Measurements from ENCODE around the gene CBFA2T2.
"Not testable (repeated sequence)": the region's sequence is repeated elsewhere in the genome, so short reads cannot be mapped to it uniquely, and the experiment has no call there.

Gene CBFA2T2

DNA sequence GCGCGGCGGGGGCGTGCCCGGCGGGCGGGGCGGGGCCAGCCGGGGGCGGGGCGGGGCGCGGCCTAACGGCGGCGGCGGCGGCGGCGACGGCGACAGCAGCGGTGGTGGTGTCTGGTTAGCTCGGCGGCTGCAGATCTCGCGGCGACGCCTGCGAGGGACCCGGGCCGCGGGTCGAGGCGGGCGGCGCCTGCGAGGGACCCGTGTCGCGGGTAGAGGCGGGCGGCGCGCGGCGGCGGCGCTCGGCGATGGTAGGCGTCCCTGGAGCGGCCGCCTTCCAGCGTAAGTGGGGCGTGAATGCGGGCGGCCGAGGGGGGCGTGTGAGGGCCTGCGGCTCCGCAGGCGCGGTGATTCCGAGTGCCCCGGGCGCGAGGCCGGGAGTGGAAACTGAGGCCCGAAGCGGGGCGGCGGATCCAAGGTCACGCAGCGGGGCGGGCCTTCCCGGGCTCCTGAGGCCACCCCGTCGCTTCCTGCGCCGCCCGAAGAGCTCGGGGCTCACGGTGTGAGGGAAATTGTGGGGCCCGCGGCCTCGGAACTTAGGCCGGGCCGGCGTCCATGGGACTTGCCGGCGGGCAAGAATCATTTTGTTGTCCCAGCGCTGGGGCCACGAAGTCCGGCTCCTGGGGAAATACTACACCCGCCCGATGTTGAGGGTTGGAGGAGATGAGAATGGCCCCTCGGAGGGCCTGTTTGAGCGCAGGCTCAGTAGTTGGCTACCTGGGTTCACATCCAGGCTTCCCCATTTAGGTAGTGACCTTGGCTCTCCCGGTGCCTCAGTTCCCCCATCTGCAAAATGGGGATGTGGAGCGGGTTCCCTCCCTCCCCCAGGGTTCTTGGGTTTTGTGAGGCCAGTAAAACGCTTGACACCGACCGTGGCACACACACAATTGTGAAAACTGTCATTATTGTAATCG lies at the start of gene CBFA2T2:
CBFA2T2 (plus strand) TSS at position 74 of the 911 bp plus-strand sequence; CDS start at position 246, 172 bp downstream.
- no peak for DNase-seq

DNA sequence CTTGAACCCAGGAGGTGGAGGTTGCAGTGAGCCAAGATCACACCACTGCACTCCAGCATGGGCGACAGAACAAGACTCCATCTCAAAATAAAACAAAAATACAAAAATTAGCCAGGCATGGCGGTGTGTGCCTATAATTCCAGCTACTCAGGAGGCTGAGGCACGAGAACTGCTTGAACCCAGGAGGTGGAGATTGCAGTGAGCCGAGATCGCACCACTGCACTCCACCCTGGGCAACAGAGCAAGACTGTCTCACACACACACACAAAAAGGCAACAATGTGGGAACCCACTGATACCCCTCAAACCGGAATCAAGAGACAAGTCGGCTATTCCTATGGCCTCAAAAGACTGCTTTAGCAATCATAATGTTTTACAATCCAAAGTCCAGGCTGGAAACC lies 49.3 kb upstream of the CBFA2T2 start:
- not testable (repeated sequence) for DNase-seq

DNA sequence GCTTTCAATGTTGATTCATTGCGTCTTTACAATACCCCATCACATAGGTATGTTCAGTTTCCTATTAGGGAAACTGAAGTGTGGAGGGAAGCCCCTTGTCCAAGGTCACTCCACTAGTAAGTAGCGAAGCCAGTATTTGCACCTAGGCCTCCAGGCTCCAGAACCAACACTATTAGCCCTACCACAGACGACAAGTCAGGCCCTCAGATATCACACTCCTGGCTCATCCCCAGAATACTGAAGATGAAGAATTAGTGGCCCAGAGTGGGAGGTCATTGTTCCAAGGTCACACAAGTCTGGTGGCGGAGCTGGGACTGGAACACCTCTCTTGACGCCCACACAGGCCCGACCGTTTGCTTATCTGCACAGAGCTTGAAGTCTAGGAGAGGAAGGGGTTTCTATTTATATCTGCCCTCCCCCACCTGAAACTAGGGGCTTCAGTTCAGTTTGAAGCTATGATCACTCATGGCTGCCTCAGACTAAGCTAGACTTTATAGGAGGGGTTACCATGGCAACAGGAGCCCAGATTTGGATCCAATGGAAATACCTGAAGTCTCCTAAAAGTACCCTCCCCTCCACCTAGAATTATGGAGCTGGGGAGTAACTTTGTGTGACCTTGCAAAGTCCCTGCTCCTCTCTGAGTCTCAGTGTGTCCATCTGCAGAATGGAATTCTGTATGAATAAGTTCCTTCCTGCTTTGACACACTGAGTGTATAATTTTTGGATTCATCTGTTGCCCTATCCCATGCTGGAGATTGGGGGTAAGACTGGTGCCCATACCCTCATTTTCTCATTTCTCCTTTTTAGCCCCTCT lies 48.5 kb upstream of the CBFA2T2 start:
- DNase-seq, result no peak

DNA sequence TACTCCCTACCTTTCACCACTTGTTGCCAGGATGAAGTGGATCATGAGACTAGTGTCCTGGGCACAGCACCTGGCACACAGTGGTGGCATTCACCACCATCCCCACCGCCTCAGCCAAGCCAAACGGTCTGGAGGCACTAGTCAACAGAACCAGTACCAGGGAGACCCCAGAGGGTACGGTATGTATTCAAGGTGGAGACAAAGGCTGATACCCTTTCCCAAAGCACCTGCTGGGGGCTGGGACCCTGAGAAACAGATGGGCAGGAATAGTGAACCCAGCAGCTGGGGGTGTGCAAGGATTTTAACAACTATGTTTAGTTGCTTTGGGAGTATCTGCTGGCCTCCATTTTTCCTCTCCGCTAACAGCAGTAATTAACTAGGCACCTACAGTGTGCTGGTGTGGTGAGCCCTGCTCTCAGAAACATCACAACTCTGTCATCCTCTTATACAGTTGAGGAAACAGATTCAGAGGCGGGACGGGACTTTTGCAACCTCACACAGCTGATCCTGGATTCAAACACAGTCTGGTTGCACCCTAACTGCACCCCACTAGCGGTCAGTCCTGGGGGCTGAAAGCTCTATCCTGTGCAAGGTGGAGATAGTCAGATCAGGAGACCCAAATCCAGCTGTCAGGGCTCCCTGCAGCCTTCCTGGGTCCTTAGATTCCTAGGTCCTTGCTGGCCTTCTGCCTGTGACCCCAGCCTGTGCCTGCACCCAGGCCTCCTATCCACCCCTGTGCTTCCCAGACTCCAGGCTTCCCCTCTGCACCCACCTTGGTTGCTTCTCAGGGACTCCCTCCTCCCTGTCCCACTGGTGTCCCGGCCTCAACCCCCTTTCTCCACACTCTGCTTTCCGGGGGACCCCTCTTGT lies 47.5 kb upstream of the CBFA2T2 start:
- DNase-seq, result no peak

DNA sequence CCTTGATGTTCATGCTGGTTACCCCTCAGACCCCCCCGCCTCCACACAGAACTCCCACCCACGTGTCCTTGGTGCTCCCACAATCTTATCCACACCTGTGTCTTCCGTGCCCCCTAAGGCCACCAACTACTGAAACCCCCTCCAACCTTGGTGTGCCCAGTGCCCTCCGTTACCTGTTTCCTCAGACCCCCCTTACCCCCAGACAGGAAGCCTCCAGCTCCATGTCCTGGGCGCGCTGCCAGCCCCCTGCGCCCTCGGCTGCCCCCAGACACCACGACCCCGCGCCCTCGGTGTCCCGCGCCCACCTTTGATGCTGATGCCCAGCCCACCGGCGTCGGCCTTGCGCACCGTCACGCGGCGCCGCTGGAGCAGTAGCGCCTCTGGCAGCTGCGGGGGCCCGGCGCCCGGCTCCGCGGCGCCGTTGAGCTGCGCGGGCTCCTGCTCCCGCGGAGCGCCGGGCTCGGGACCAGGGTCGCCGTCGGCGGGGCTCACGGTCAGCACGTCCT lies 46.8 kb upstream of the CBFA2T2 start:
- DNase-seq, result peak; percentile 24

DNA sequence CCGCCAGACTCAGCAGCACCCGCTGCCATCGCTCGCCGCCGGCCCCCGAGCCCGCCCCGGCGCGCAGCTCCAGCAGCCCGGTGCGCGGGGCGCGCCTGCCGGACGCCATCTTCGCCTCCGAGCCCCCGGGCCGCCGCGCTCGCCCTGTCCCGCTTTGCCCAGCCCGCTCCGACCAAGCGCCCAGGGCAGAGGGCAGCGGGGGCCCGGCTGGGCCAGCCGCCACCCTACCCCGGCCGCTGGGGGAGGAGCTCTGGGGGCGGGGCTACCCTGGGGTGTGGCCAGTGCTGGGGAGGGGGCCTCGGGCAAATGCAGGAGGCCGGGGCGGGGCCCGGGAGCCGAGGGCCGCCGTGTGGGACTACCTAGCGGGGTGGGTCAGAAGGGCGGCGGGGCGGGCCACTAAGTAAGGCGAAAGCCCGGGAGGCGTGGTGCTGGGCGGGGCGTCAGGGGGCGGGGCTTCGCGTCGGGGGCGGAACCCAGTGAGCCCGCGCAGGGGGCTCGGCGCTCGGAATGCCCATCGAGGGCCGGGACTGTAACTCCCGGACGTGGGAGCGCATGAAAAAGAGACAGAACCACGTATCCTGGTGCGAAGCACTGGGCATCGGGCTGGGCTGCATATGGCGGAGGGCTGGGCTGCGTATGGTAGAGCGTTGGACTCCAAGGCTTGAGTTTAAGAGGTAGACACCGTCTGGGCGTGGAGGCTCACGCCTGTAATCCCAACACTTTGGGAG lies 46.2 kb upstream of the CBFA2T2 start, which contains the start of gene SNTA1:
SNTA1 (minus strand) TSS at position 252 of the 728 bp plus-strand sequence; CDS start at position 109, 143 bp downstream.
- peak; percentile 90 for DNase-seq

DNA sequence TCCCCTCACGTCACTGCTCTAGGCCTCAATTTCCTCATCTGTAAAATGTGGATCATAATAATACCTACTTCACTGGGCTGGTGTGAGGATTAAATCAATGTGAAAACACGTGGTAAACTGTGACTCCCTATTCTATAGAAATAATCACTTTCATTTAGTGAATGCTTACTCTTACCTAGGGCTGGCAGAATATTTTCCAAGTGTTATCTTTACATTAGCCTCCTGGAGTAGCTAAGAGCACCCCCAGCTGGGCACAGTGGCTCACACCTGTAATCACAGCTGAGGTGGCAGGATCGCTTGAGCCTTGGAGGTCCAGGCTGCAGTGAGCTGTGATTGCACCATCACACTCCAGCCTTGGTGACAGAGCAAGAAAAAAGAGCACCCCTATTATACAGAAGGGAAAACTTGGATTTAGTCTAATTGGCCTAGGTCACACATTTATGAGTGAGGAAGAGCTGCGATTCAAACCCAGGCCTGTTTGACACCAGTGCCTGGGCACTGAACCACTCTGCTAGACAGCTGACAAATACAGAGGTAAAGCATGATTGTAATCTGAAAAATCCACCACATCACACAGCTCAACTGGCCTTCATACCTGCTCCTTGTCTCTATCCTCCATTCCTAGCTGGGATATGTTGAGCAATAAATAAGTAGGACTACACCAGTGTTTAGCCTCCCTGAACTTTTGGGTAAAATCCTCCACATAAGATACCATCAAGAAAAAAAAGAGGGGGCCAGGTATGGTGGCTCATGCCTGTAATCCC lies 44.9 kb upstream of the CBFA2T2 start:
- DNase-seq, result peak; percentile 9

DNA sequence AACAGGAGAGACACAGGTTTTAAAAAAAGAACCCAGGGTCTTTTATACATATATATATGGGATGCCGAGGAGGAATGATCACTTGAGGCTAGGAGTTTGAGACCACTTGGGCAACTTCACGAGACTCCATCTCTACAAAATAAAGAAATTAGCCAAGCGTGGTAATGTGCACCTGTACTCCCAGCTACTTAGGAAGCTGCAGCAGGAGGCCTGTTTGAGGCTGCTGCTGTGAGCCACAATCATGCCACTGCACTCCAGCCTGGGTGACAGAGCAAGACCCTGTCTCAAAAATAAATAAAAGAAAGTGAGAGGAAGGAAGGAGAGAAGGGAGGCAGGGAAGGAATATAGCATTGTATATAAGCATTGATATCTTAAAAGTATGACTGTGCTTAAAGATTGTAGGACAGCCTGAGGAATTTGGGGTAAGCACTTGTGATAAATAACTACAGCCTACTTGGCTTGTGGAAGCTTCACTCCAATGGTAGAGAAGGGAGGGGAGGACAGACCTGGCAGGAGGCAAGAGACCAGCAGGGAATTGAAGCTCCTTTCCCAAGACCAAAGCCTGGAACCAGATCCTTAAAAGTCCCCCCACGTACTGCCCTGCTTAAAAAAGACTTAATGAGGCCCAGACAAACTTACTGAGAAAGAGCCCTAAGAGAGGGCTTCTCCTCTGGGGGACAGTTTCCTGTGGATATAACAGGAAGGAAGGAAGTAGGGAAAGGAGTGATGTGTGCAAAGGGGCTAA lies 43.8 kb upstream of the CBFA2T2 start:
- DNase-seq, result no peak

DNA sequence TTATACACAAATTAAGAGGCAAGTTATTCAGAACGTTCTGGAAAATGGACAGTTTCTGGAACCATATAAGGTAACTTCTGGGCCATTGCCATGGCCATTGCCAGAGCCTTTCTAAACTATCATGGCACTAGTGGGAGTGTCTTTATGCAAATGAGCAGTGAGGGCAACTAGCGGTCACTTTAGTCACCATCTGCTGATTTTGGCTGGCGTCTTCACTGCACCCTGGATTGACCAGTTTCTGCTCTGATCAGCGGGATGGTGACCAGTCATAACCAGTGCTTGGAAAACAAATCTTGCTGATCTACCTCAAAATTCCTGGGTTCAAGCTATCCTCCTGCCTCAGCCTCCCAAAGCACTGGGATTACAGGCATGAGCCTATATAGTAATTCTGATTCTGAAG lies 39.0 kb upstream of the CBFA2T2 start:
- DNase-seq, result no peak

DNA sequence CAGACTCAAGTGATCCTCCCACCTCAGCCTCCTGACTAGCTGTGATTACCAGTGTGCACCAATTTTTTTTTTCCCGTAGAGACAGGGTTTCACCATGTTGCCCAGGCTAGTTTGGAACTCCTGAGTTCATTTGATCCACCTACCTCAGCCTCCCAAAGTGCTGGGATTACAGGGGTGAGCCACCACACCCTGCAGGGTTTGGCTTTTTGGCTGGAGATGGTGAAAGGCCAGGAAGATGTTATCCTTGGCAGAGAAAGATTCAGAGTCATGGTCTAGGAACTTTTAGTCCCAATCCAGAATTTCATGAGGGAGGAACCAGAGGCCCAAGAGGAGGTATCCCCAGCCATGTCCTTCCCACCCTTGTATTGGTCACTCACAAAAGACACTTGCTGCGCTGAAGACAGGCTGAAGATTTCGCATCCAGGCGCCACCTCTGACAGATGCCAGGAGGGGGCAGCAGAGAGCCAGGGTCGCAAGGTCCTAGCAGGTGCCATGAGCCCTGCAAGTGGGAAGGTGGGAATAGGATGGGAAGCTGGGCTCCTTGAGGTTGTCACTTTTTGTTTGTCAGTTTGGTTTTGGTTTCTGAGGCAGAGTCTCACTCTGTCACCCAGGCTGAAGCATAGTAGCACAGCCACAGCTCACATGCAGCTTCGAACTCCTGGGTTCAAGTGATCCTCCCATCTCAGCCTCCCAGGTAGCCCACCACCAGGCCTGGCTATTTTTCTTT lies 32.8 kb upstream of the CBFA2T2 start:
- DNase-seq, result peak; percentile 80

DNA sequence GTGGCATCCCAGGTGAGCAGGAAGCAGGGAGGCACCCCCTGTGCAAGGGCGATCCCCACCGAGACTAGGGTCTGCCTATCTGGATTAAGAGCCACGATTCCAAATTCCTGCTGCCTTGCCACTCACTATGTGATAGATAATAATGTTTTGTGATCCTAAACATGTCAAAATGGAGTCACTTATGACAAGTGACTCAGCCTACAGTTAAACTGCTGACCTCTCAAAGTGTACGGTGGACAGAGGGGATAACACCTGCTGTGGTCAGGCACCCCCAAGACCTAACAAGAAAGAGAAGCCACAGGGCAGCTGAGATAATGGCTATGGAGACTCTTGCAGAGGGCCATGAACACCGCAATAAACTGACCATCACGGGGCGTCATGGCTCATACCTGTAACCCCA lies 30.3 kb upstream of the CBFA2T2 start:
- no peak for DNase-seq

DNA sequence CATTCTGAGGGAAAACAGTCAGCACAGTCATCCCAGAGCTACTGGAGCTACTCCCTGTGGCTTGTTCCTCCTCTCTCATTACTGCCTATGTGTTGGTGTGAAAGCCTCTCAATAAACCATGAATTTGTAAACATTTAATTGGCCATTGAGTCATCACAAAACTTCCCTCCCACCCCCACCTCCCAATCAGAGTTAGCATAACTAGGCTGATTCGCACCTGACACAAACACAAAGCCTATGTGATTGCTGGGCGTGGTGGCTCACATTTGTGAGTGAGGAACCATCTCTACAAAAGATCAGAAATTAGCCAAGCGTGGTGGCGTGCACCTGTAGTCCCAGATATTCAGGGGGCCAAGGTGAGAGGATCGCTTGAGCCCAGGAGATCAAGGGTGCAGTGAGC lies 29.2 kb upstream of the CBFA2T2 start:
- no peak for DNase-seq

DNA sequence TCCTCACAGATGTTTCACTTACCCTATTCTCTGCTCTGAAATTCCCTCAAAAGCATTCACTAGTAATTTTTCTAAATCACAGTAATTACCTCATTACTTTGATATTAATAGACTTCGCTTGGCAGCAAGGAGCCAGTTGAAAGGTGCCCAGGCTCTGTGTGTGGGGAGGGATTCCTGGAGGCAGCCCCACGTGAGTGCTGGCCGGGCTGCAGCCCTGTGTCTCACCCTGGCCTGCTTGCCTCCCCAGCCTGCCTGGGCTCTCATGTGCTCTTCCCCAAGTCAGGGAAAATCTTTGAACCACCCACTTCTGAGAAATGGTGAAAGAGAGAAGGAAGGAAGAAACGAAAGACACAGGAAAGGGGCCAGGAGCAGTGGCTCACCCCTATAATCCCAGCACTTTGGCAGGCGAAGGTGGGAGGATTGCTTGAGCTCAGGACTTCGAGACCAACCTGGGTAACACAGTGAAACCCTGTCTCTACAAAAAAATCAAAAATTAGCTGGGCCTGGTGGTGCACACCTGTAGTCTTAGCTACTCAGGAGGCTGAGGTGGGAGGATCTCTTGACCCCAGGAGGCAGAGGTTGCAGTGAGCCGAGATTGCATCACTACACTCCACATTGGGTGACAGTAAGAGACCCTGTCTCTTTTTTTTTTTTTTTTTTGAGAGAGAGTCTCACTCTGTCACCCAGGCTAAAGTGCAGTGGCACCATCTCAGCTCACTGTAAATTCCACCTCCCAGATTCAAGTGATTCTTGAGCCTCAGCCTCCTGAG lies 26.4 kb upstream of the CBFA2T2 start:
- no peak for DNase-seq

DNA sequence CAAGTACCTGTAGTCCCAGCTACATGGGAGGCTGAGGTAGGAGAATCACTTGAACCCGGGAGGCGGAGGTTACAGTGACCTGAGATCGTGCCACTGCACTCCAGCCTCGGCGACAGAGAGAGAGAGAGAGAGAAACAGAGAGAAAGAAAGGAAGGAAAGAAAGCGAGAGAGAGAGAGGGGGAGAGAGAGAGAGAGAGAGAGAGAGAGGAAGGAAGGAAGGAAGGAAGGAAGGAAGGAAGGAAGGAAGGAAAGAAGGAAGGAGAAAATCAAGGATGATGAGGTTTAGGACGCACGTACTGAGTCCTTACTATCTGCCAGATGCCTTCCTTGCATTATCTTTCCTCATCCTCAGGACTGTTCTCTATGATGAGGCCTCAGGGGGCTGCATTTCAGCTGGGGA lies 25.1 kb upstream of the CBFA2T2 start:
- not testable (repeated sequence) for DNase-seq

DNA sequence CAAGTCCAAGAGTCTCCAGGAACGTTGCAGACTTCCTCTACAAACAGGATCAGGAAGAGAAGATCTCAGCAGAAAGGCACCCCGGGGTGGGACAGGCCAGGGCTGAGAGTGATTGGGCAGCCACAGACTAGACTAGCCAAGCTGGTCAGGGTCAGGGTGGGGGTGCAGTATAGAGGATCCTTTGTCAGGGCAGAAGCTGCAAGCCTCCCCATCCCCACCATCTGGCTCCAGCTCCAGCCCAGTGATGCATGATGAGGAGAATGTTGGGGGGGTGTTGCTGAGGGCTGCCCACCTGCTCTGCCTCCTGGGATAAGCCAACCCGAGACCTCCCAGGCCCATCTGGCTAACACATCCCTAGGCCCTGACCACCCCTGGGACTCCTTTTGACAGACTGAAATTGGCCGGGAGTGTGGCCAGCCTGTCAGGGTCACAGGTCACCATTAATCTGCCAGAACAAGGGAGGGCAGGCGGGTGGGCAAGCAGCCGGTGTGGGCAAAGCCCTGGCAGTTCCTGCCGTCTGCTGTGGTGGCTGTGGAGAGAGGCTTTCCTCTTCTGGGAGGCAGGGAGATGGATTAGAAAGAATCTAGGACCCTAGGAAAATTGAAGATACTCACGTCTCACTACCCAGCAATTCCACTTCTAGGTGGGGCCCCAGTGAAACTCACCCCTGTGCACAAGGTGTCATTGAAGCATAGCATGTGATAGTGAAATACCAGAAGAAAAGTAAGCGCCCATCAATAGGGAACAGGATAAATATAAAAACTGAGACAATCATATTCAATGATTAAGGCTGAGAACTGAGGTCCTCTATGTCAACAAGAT lies 24.2 kb upstream of the CBFA2T2 start:
- DNase-seq, result no peak

DNA sequence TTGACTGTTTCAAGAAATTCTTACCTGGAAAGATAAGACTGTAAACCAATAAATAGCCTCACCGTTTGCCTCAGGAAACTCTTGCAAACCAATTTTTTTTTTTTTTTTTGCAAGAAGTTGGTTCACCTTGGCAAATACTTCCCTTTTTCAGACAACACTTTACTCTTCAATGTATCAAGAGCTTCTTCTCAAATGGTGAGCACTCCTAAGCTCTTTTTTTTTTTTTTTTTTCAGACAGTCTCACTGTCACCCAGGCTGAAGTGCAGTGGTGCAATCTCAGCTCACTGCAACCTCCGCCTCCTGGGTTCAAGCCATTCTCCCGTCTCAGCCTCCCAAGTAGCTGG lies 23.6 kb upstream of the CBFA2T2 start:
- DNase-seq, result no peak

DNA sequence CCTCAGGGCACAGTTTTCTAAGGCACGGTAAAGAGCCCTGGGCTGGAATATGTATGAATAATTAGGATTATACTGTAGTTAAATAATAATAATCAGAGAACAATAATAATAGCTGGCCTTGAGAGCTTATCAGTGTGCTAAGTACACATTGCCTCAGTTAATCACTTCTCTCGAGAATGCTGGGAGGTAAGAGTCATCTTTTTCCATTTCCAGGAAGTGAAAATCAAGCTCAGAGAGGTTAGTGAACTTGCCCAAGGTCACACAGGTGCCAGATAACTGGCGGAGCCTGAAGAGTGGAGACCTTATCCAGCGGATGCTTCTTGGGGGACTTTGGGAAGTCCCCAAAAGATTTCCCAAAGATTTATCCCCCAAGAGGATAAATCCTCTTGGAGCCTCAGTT lies 19.4 kb upstream of the CBFA2T2 start:
- DNase-seq, result no peak

DNA sequence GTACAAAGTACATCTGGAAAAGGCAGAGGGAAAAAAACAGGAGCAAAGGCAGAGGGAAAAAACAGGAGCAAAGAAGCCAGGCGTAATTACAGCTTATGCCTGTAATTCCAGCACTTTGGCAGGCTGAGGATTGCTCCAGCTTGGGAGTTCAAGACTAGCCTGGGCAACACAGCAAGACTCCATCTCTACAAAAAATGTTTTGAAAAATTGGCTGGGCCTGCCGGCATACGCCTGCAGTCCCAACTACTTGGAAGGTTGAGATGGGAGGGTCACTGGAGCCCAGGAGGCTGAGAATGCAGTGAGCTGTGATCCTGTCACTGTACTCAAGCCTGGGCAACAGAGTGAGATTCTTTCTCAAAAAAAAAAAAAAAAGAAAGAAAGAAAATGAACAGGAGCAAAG lies 19.0 kb upstream of the CBFA2T2 start:
- DNase-seq, result no peak
